BJ (cell line): ENCODE results near the gene CD37. TPM values are rescaled to one million over a fixed set of nuclear protein-coding genes. Genes with fewer than 3 reads are reported as not detected.

Source experiments
- CTCF ChIA-PET: fragments of 350-600 bp; formaldehyde crosslinking; extraction: SDS; loops from one replicate; lab custom pipeline; 2021; ENCODE audit warnings: antibody characterized with exemption, inconsistent platforms; lab: Yijun Ruan, JAX
- POLR2A ChIA-PET: fragments of 300-600 bp; sonication (Branson Sonifier 250); formaldehyde crosslinking; extraction: SDS; loops from one replicate; lab custom pipeline; 2021; ENCODE audit warnings: antibody characterized with exemption; lab: Charles Lee
- DNase-seq: peaks from one replicate; pipeline ENCODE4 v3.0.0-alpha.2; 2011; ENCODE audit warnings: low read depth
- H3K27me3 ChIP-seq: 2 replicates; pipeline ENCODE4 v1.6.0; 2011; ENCODE audit warnings: low read length; ENCODE audit not compliant: control insufficient read depth, insufficient read depth
- H3K36me3 ChIP-seq: 2 replicates; pipeline ENCODE4 v1.5.1; 2011; ENCODE audit warnings: low read length; ENCODE audit not compliant: control insufficient read depth, insufficient read depth
- H3K4me3 ChIP-seq: 2 replicates; pipeline ENCODE4 v1.5.1; 2011; ENCODE audit warnings: low read depth, mild to moderate bottlenecking, control low read depth, low read length
- polyA plus RNA-seq: library from polyadenylated mRNA; depleted of rRNA; stranded (reverse); fragments of >200 nt; gene quantifications from 2 replicates; pipeline ENCODE4 v1.2.3, GENCODE V29; 2011; rRNA removed
- small RNA-seq: library from RNA; depleted of rRNA; stranded (forward); fragments of <200 nt; gene quantifications from one replicate; pipeline ENCODE3, GENCODE V24; 2012; ENCODE audit warnings: low replicate concordance, low read depth; ENCODE audit not compliant: insufficient read length
- TF ChIP-seq, protein P1 (sequence below): IDR thresholded peaks from 2 replicates; pipeline ENCODE4 v1.5.1; 2011; ENCODE audit warnings: low read depth, mild to moderate bottlenecking, control low read depth, inconsistent platforms, low read length, moderate library complexity; ENCODE audit not compliant: insufficient read depth

CD37 gene
- polyA plus RNA-seq, 1 experiment, result not detected

DNA sequence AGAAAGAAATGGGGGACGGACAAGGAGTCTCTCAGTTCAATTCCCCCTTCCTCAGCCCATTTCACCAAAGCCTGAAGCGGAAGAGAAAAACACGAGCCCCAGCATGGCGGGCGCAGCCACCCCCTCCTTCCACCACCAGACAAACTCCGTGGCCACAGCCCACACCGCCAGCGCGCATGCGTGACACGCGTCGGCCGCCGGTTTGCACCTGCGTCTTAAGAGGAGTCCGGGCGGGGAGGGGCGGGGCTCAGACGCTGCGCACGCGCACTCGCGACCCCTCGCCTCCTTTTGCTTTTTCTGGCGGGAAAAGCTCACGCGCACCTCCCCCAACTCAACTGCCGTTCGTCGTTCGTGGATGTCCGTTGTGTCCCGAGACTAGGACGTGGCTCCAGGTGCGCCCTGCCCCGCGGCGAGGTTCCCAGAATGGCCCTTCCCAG, 52.7 kb downstream of the CD37 start, which contains the start of gene KASH5:
TSS of gene KASH5 (plus strand) at position 314 of the 437 bp plus-strand sequence. CDS start 2,635 bp downstream, outside the sequence.
- Histone ChIP-seq H3K27me3 (peaks cover 2% of the 10 kb centered on the region; the same call in 1 of the 2 replicates), H3K36me3 (no peaks in the 10 kb centered on the region), H3K4me3 (no peak within 1 kb of the TSS)
- CTCF ChIA-PET, result no interaction called here
- no peak for DNase-seq
- POLR2A ChIA-PET, result no interaction called here
- TF ChIP-seq, protein P1, sequence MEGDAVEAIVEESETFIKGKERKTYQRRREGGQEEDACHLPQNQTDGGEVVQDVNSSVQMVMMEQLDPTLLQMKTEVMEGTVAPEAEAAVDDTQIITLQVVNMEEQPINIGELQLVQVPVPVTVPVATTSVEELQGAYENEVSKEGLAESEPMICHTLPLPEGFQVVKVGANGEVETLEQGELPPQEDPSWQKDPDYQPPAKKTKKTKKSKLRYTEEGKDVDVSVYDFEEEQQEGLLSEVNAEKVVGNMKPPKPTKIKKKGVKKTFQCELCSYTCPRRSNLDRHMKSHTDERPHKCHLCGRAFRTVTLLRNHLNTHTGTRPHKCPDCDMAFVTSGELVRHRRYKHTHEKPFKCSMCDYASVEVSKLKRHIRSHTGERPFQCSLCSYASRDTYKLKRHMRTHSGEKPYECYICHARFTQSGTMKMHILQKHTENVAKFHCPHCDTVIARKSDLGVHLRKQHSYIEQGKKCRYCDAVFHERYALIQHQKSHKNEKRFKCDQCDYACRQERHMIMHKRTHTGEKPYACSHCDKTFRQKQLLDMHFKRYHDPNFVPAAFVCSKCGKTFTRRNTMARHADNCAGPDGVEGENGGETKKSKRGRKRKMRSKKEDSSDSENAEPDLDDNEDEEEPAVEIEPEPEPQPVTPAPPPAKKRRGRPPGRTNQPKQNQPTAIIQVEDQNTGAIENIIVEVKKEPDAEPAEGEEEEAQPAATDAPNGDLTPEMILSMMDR, result no peak

DNA sequence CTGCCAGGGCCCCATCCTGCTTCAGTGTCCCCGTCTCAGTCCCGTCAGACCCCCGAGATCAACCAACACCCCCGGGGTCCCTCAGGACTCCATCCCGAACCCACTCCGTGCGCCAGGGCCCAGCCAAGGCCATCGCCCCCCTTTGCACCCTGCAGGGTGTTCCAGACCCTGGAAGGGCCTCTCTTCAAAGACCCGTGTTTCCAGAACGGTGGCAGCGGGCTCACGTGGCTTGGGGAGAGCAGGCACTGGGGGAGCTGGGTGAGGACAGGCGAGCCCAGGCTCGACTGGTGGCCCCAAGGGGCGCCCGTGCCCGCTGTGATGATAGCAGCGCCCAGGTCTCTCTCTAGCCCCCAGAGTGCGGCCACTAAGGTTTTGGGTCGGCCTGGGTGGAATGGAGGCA, 54.2 kb downstream of the CD37 start:
- POLR2A ChIA-PET, result no interaction called here
- TF ChIP-seq, protein P1, result no peak
- Histone ChIP-seq H3K27me3 (peaks cover 4% of the 10 kb centered on the region), H3K36me3 (no peaks in the 10 kb centered on the region), H3K4me3 (no peak overlapping the region)
- CTCF ChIA-PET, result interaction anchor here (0.6 to 3.7 kb wide), 7 partner anchors 9 to 127 kb away, joined by 3 to 18 read pairs (median 4); no protein-coding TSS in a partner anchor
- DNase-seq, result no peak

Small RNA genes within 50 kb of the gene (small RNA-seq; reads per million reads assigned to genes)
- not detected for gene MIR4324

Other genes with a start within 250 kb of the CD37 start
- gene SNRNP70, start 250.0 kb upstream of the CD37 start, polyA plus RNA-seq, result 125 and 268 TPM in 2 replicates
- gene LIN7B, start 221.0 kb upstream of the CD37 start, polyA plus RNA-seq, result 6.7 and 9.4 TPM in 2 replicates
- 0.67 and 0.94 TPM in 2 replicates for gene C19orf73, start 216.3 kb upstream of the CD37 start, polyA plus RNA-seq
- 0.75 and 1.4 TPM in 2 replicates for gene PPFIA3, start 215.9 kb upstream of the CD37 start, polyA plus RNA-seq
- gene HRC, start 180.0 kb upstream of the CD37 start, polyA plus RNA-seq, result 0.07 and 0.25 TPM in 2 replicates
- 12.8 and 17.6 TPM in 2 replicates for gene TRPM4, start 177.6 kb upstream of the CD37 start, polyA plus RNA-seq
- gene SLC6A16, start 10.2 kb upstream of the CD37 start, polyA plus RNA-seq, result 0.42 and 0.58 TPM in 2 replicates
- 23.9 and 37.1 TPM in 2 replicates for gene TEAD2, start 27.0 kb downstream of the CD37 start, polyA plus RNA-seq
- 0.10 and 0.26 TPM in 2 replicates for gene DKKL1, start 28.5 kb downstream of the CD37 start, polyA plus RNA-seq
- gene KASH5, start 52.8 kb downstream of the CD37 start, polyA plus RNA-seq, result not detected in 2 replicates
- gene PTH2, start 88.0 kb downstream of the CD37 start, polyA plus RNA-seq, result not detected in 2 replicates
- not detected in 2 replicates for gene GFY, start 90.0 kb downstream of the CD37 start, polyA plus RNA-seq
- 0.09 and 0.10 TPM in 2 replicates for gene SLC17A7, start 106.1 kb downstream of the CD37 start, polyA plus RNA-seq
- gene PIH1D1, start 116.4 kb downstream of the CD37 start, polyA plus RNA-seq, result 69.5 and 75.8 TPM in 2 replicates
- gene ALDH16A1, start 117.8 kb downstream of the CD37 start, polyA plus RNA-seq, result 5.9 and 15.0 TPM in 2 replicates
- gene FLT3LG, start 138.8 kb downstream of the CD37 start, polyA plus RNA-seq, result 4.9 and 7.7 TPM in 2 replicates
- 2,322 and 6,136 TPM in 2 replicates for gene RPL13A, start 152.2 kb downstream of the CD37 start, polyA plus RNA-seq
- 2,226 and 2,533 TPM in 2 replicates for gene RPS11, start 161.0 kb downstream of the CD37 start, polyA plus RNA-seq
- gene FCGRT, start 177.3 kb downstream of the CD37 start, polyA plus RNA-seq, result 77.3 and 98.8 TPM in 2 replicates
- gene RCN3, start 192.6 kb downstream of the CD37 start, polyA plus RNA-seq, result 52.4 and 68.9 TPM in 2 replicates
- gene NOSIP, start 245.2 kb downstream of the CD37 start, polyA plus RNA-seq, result 59.2 and 87.6 TPM in 2 replicates
- 0.12 and 0.13 TPM in 2 replicates for gene PRRG2, start 245.9 kb downstream of the CD37 start, polyA plus RNA-seq